Muscle layer of colon (tissue), 2 donors: Measurements from ENCODE around the gene TSC22D1.

ENCODE experiments used
- H3K27ac ChIP-seq: one replicate; pipeline ENCODE4 v1.7.0; 2013; ENCODE audit warnings: low read depth, mild to moderate bottlenecking, low read length, moderate library complexity
- H3K27me3 ChIP-seq, 2 donors: one replicate each; pipeline ENCODE4 v1.7.0; 2013; ENCODE audit warnings: low read length in 2 of 2, mild to moderate bottlenecking in 2 of 2; ENCODE audit not compliant: insufficient read depth in 2 of 2, control insufficient read depth in 1 of 2
- H3K36me3 ChIP-seq: one replicate; pipeline ENCODE4 v1.7.0; 2013; ENCODE audit warnings: mild to moderate bottlenecking, low read length; ENCODE audit not compliant: insufficient read depth
- H3K4me1 ChIP-seq: one replicate; pipeline ENCODE4 v1.7.0; 2013; ENCODE audit warnings: mild to moderate bottlenecking, low read length; ENCODE audit not compliant: insufficient read depth
- H3K4me3 ChIP-seq, 2 donors: one replicate each; pipeline ENCODE4 v1.7.0; 2013; ENCODE audit warnings: low read length in 2 of 2, low read depth in 1 of 2, mild to moderate bottlenecking in 1 of 2, moderate library complexity in 1 of 2
- H3K9ac ChIP-seq: one replicate; pipeline ENCODE4 v1.7.0; 2013; ENCODE audit warnings: low read length
- H3K9me3 ChIP-seq: one replicate; pipeline ENCODE4 v1.7.0; 2013; ENCODE audit warnings: mild to moderate bottlenecking, low read length
- donor health status: abdominal sarcoma.
- donor health status: Adenocarcinoma of cecum.

Gene TSC22D1

DNA sequence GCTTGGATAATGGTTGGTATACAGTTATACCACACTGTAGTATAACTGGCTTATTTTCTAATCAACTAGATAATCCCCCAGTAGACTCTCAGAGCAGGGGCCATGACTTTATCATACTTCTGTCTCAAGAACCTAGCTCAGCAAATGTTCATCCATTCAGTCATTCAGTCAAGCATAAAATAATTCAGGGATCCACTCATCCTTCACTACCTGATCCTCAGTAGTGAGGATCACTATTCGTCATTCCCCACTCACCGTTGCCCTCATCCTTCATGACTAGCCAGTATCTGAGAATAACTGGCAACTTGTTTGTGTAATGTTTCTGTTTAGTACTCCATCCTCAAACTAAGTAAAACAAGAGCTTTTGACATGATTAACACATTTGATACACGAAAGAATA lies 77.6 kb downstream of the TSC22D1 start:
- H3K27me3 ChIP-seq = no peaks in the 10 kb centered on the region
- no peaks in the 10 kb centered on the region for H3K4me1 ChIP-seq
- no peaks in the 10 kb centered on the region for H3K36me3 ChIP-seq
- no peak overlapping the region for H3K4me3 ChIP-seq
- H3K27ac ChIP-seq = no peak overlapping the region
- no peaks in the 10 kb centered on the region for H3K9me3 ChIP-seq
- H3K9ac ChIP-seq = no peak overlapping the region

DNA sequence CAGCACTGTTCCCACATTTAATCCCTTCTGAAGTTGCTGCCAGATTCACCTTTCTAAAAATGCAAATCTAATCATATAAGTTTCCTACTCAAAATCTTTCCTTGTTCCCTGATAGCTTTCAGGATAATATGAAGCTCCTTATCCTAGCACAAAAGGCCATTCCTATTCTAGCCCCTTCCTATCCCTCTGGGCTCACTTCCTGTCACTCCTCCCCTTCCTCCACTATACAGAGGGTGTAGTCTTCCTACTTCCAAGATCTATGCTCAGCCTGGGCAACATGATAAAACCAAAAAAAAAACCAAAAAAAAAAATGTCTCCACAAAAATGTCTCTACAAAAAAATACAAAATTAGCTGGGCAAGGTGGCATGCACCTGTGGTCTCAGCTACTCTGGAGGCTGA lies 78.3 kb downstream of the TSC22D1 start:
- Histone ChIP-seq H3K9me3 (no peaks in the 10 kb centered on the region), H3K27me3 (no peaks in the 10 kb centered on the region), H3K4me1 (no peaks in the 10 kb centered on the region), H3K27ac (no peak overlapping the region), H3K36me3 (no peaks in the 10 kb centered on the region), H3K4me3 (no peak overlapping the region), H3K9ac (no peak overlapping the region)

DNA sequence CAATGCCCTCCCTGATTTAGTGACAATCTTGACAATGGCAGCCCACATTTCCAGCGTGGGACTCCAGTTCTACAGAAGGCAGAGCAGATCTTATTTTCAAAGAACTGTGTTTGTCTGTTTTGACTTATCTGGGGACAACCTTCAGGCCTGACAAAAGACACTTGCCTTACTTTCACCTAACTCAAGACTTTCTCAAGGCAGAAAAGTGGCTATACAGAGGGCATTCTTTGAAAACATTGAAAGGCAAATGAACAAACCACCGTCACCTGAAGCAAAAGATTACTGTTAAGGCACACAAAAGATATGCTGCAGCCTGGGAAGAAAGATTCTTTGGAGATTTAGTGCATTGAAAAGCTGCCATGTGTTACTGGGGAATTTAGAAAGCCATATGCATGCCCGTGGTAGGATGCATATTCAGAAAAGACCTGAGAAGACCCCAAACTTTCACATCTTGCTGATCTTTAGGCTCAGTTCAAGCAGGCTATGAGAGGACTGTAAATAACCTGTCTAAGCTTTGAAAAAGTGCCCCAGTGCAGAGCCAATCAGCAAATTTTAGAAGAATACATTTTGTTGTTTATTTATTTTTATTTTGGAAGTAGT lies 82.8 kb downstream of the TSC22D1 start:
- H3K4me3 ChIP-seq = no peak overlapping the region
- H3K36me3 ChIP-seq = no peaks in the 10 kb centered on the region
- H3K27me3 ChIP-seq = no peaks in the 10 kb centered on the region
- no peaks in the 10 kb centered on the region for H3K4me1 ChIP-seq
- H3K27ac ChIP-seq = no peak overlapping the region
- H3K9ac ChIP-seq = no peak overlapping the region
- no peaks in the 10 kb centered on the region for H3K9me3 ChIP-seq

DNA sequence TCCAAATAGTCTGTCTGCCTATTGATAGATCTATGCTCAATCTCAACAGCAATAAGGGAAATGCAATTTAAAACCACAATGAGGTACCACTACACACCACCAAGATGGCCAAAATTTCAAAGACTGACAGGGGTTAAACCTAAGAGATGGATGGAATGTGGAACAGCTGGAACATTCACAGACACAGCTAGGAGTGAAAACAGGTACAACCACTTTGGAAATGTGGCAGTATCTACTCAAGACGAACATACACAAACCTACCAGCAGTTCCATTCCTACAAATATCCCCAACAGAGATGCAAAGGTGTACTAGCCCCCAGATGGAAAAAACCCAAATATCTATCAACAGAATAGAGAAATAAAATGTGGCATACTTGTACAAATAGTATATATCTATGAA lies 86.4 kb downstream of the TSC22D1 start:
- no peaks in the 10 kb centered on the region for H3K4me1 ChIP-seq
- H3K27me3 ChIP-seq = no peaks in the 10 kb centered on the region
- H3K9ac ChIP-seq = no peak overlapping the region
- H3K36me3 ChIP-seq = no peaks in the 10 kb centered on the region
- H3K4me3 ChIP-seq = no peak overlapping the region
- H3K27ac ChIP-seq = no peak overlapping the region
- H3K9me3 ChIP-seq = no peaks in the 10 kb centered on the region

DNA sequence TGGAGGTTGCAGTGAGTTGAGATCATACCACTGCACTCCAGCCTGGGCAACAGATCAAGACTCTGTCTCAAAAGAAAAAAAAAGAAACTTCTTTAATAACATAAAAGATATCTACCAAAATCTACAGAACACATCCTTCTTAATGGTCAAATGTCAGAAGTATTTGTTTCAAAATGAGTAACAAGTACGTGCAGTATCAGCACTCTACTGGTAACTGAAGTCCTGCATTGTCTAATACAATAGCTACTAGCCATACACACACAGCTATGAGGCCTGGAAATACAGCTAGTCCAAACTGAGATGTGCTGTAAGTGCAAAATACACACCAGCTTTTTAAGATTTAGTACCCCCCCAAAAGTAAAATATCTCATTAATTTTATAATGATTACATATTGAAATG lies 88.1 kb downstream of the TSC22D1 start:
- no peak overlapping the region for H3K9ac ChIP-seq
- H3K4me1 ChIP-seq = no peaks in the 10 kb centered on the region
- no peak overlapping the region for H3K27ac ChIP-seq
- no peaks in the 10 kb centered on the region for H3K9me3 ChIP-seq
- H3K27me3 ChIP-seq = no peaks in the 10 kb centered on the region
- H3K36me3 ChIP-seq = no peaks in the 10 kb centered on the region
- H3K4me3 ChIP-seq = no peak overlapping the region

DNA sequence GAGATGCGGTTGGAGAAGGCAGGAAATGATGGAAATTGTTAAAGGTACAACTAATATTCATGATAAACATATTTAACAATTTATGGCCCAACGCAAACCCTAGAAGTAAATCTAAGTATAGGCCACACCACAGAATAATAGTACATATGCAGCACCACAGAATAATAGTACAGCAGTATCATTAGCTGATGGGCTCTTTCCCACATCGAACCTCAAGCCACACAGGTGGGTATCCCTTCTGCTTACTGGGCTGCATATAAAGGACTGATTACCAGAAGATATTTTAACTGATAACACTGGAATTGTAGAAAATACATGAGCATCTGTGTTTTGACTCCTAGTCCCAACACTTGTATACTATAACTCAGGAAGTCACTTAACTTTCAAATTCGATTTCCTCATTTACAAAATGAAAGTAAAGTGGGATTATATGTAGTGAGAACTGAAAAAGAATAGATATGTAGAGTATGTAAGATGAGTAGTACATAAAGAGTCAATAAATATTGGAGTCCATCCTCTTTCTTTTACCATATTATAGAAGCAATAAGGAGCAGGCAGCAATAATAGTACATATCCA lies 91.5 kb downstream of the TSC22D1 start:
- no peaks in the 10 kb centered on the region for H3K27me3 ChIP-seq
- H3K27ac ChIP-seq = no peak overlapping the region
- no peaks in the 10 kb centered on the region for H3K4me1 ChIP-seq
- no peaks in the 10 kb centered on the region for H3K9me3 ChIP-seq
- no peak overlapping the region for H3K9ac ChIP-seq
- H3K4me3 ChIP-seq = no peak overlapping the region
- H3K36me3 ChIP-seq = no peaks in the 10 kb centered on the region

DNA sequence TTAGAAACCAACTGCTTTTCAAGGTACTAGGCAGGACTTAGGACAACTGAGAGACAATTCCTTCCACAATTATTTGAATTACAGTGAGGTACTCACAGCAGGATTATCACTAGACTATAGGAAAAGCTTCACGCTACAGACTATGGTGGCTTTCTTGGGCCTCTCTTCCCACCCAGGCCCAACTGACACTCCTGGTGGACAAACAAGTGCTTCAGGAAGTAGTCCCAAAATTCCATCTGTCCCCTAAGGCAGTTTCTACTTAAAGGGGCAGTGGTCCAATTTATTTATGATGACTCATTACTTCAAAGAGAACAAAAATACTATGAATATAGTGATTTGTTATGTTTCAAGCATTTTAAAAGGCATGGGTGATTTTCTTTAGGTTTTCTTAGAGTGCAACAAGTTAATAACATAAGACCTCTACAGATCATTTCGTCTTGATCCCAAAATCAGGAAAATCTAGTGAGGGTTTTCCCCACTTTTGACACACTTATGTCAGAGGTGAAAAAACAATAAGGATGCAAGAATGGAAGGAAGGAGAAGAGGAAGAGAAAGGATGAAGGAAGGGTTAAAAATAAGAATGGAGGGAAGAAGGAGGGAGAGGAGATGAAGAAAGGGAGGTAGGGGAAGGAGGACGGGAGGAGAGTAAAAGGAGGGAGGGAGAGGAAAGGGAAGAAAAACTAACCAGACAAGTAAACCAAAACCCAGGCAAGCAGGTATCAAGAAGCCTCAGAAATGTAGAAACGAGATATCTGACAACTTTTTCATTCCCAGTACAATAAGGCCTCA lies 101.8 kb downstream of the TSC22D1 start:
- no peaks in the 10 kb centered on the region for H3K27me3 ChIP-seq
- no peak overlapping the region for H3K4me3 ChIP-seq
- H3K4me1 ChIP-seq = peaks cover 9% of the 10 kb centered on the region
- no peak overlapping the region for H3K9ac ChIP-seq
- no peaks in the 10 kb centered on the region for H3K36me3 ChIP-seq
- H3K9me3 ChIP-seq = no peaks in the 10 kb centered on the region
- no peak overlapping the region for H3K27ac ChIP-seq

DNA sequence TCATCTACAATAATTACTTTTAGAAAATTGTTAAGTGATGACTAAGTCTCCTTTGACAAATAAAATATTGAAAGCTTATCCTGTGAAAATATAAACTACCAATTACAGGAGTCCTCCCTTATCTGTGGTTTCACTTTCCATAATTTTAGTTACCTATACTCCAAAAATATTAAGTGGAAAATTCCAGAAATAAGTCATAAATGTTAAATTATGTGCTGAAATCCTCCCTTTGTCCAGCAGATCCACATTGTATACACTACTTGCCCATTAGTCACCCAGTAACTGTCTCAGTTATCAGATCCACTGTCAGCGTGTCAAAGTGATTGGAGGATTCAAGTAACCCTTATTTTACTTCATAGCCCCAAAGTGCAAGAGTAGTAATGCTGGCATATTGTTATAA lies 104.4 kb downstream of the TSC22D1 start:
- no peak overlapping the region for H3K4me3 ChIP-seq

DNA sequence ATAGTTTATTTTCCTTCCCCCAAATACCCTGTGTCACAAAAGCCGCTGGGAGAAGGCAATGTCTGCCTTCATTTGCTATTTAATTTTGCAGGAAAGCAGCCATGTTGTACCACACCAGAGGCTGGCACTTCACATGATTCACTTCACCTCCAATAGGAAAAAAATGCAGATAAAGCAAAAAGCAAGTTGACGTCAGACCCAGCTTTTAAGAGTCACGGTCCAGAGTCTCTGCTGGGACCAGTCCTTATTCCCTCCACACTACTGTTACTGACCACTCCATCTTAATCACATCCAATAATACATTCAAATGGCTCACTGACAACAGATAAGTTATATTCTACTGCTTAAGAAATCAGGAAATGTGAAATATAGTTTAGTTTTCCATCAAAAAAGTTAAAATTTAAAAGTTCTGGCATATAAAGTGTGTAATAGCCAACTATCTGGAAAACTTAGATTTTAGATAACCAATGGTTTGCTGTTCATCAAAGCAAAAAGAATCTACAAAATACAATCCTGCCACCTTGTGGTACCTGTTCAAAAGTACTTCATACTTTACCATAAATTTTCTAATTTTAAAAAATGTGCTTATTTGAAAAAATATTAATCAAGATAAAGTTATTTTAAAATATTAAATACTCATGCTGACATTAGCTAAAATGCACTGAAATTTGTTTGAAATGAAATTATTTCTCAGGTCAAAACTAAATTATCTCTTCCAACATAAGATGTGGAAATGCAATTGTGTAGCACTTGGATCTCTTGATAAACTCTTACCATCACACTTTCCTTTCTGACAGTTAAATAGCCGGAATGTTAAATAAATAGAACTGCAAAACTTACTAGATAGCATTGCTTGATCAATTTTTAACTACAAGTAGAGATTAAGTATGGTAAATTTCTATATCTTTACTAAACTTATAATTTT lies 105.2 kb downstream of the TSC22D1 start:
- Histone ChIP-seq H3K4me1 (peaks cover 9% of the 10 kb centered on the region), H3K27me3 (no peaks in the 10 kb centered on the region), H3K9me3 (no peaks in the 10 kb centered on the region), H3K36me3 (no peaks in the 10 kb centered on the region), H3K27ac (no peak overlapping the region), H3K9ac (no peak overlapping the region), H3K4me3 (no peak overlapping the region)

More for the DNA sequence above, 104.4 kb downstream of the TSC22D1 start:
- no peak overlapping the region for H3K27ac ChIP-seq
- no peak overlapping the region for H3K9ac ChIP-seq
- H3K27me3 ChIP-seq = no peaks in the 10 kb centered on the region
- no peaks in the 10 kb centered on the region for H3K36me3 ChIP-seq
- no peaks in the 10 kb centered on the region for H3K9me3 ChIP-seq
- peaks cover 9% of the 10 kb centered on the region for H3K4me1 ChIP-seq

DNA sequence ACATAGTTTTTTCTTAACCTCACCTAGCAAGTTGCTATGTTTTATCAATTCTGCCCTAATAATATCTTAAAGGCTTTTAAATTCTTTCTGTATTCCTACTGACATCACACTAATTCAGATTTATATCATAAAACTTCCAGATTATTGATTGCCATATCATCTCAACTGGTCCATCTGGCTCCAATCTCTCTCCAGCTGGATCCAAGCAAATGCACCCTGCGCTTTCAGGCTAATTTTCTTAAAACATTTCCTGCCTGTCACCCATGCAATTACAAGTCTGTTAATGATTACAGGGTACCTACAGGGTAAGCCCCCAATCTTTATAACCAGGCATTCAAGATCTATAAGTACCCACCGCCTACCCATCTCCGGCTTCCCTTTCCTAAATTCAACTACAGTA lies 107.3 kb downstream of the TSC22D1 start:
- H3K27ac ChIP-seq = no peak overlapping the region
- H3K36me3 ChIP-seq = no peaks in the 10 kb centered on the region
- H3K9ac ChIP-seq = no peak overlapping the region
- no peaks in the 10 kb centered on the region for H3K9me3 ChIP-seq
- H3K4me1 ChIP-seq = peaks cover 3% of the 10 kb centered on the region
- H3K27me3 ChIP-seq = no peaks in the 10 kb centered on the region
- H3K4me3 ChIP-seq = no peak overlapping the region

DNA sequence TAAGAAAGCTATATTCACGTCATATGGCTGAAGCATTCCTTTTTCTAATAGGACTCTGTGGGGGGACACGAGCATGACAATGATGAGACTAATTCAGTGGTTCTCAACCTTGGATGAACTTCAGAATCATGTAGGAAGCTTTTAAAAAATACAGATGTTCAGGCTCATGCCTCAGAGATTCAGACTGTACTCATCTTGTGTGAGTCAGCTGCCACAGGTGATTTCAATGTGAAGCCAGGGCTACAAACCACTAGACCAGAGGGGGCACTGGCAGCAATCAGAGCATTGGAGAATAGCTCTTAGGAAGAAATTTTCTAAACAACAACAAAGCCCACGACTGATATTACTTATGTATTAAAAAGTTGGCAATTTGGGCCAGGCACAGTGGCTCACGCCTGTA lies 110.8 kb downstream of the TSC22D1 start:
- no peak overlapping the region for H3K9ac ChIP-seq
- no peaks in the 10 kb centered on the region for H3K27me3 ChIP-seq
- H3K27ac ChIP-seq = no peak overlapping the region
- H3K36me3 ChIP-seq = no peaks in the 10 kb centered on the region
- H3K9me3 ChIP-seq = no peaks in the 10 kb centered on the region
- H3K4me3 ChIP-seq = peak overlapping the region in 1 of 2 donors; percentile 4
- no peaks in the 10 kb centered on the region for H3K4me1 ChIP-seq
